ENCODE results near the gene PNPLA5.

PNPLA5 gene

GRCh38 chr22:43892183-43892894 lies 526 bp upstream of the PNPLA5 start:
- H3K4me3 ChIP-seq (ENCODE audit: low read depth, low read length): no peak overlapping the region
- TF ChIP-seq CTCF (IDR thresholded peaks at IDR 0.05; ENCODE audit: low read depth, low read length, missing control alignments): no peak
- DNase-seq (ENCODE audit: low read depth): no peak

GRCh38 chr22:43890901-43891331 lies 897 bp downstream of the PNPLA5 start:
- DNase-seq (ENCODE audit: low read depth): no peak
- no peak overlapping the region for H3K4me3 ChIP-seq (ENCODE audit: low read depth, low read length)
- TF ChIP-seq CTCF (IDR thresholded peaks at IDR 0.05; ENCODE audit: low read depth, low read length, missing control alignments): no peak

- H3K4me3 ChIP-seq (ENCODE audit: low read depth, low read length): no peak overlapping the region
- no peak for DNase-seq (ENCODE audit: low read depth)
- TF ChIP-seq CTCF (IDR thresholded peaks at IDR 0.05; ENCODE audit: low read depth, low read length, missing control alignments): no peak
Measured at GRCh38 chr22:43889860-43890253, 2.0 kb downstream of the PNPLA5 start.

- no peak for TF ChIP-seq CTCF (IDR thresholded peaks at IDR 0.05; ENCODE audit: low read depth, low read length, missing control alignments)
- H3K4me3 ChIP-seq (ENCODE audit: low read depth, low read length): no peak overlapping the region
Measured at GRCh38 chr22:43889201-43889859, 2.5 kb downstream of the PNPLA5 start.

GRCh38 chr22:43888740-43889139 lies 3.1 kb downstream of the PNPLA5 start:
- no peak for TF ChIP-seq CTCF (IDR thresholded peaks at IDR 0.05; ENCODE audit: low read depth, low read length, missing control alignments)
- H3K4me3 ChIP-seq (ENCODE audit: low read depth, low read length): no peak overlapping the region
- DNase-seq (ENCODE audit: low read depth): no peak

More at GRCh38 chr22:43889201-43889859, 2.5 kb downstream of the PNPLA5 start:
- no peak for DNase-seq (ENCODE audit: low read depth)

GRCh38 chr22:43887391-43887790 lies 4.4 kb downstream of the PNPLA5 start:
- TF ChIP-seq CTCF (IDR thresholded peaks at IDR 0.05; ENCODE audit: low read depth, low read length, missing control alignments): no peak

More at GRCh38 chr22:43887391-43887790, 4.4 kb downstream of the PNPLA5 start:
- DNase-seq (ENCODE audit: low read depth): no peak
- H3K4me3 ChIP-seq (ENCODE audit: low read depth, low read length): no peak overlapping the region
